AG09319 (cell line): ENCODE results near the gene CFHR4.
"Not testable (repeated sequence)": the region's sequence is repeated elsewhere in the genome, so short reads cannot be mapped to it uniquely, and the experiment has no call there.

Experiments
- DNase-seq: peaks from one replicate; pipeline ENCODE4 v3.0.0-alpha.2; 2010; ENCODE audit warnings: low read depth; ENCODE audit errors: extremely low read depth
- TF ChIP-seq, protein P1 (sequence below): IDR thresholded peaks from 2 replicates; pipeline ENCODE4 v1.5.1; 2011; ENCODE audit warnings: low read depth, mild to moderate bottlenecking, inconsistent platforms, low read length, moderate library complexity

CFHR4 gene

GRCh38 chr1:196897158-196897828 lies 9.4 kb downstream of the CFHR4 start:
- TF ChIP-seq, protein P1, sequence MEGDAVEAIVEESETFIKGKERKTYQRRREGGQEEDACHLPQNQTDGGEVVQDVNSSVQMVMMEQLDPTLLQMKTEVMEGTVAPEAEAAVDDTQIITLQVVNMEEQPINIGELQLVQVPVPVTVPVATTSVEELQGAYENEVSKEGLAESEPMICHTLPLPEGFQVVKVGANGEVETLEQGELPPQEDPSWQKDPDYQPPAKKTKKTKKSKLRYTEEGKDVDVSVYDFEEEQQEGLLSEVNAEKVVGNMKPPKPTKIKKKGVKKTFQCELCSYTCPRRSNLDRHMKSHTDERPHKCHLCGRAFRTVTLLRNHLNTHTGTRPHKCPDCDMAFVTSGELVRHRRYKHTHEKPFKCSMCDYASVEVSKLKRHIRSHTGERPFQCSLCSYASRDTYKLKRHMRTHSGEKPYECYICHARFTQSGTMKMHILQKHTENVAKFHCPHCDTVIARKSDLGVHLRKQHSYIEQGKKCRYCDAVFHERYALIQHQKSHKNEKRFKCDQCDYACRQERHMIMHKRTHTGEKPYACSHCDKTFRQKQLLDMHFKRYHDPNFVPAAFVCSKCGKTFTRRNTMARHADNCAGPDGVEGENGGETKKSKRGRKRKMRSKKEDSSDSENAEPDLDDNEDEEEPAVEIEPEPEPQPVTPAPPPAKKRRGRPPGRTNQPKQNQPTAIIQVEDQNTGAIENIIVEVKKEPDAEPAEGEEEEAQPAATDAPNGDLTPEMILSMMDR = no peak; the same call in none of the 2 replicates
- DNase-seq = no peak

DNA sequence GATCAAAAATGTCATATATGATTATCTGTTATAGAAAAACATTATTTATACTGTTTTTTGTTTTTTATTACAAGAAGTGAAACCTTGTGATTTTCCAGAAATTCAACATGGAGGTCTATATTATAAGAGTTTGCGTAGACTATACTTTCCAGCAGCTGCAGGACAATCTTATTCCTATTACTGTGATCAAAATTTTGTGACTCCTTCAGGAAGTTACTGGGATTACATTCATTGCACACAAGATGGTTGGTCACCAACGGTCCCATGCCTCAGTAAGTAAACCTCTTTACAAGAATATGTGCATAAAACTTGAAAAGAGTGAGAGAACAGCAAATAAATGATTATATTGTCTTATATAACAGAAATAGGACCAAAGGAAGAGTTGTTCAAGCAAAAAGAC lies 14.5 kb downstream of the CFHR4 start:
- TF ChIP-seq, protein P1 = no peak
- no peak for DNase-seq

DNA sequence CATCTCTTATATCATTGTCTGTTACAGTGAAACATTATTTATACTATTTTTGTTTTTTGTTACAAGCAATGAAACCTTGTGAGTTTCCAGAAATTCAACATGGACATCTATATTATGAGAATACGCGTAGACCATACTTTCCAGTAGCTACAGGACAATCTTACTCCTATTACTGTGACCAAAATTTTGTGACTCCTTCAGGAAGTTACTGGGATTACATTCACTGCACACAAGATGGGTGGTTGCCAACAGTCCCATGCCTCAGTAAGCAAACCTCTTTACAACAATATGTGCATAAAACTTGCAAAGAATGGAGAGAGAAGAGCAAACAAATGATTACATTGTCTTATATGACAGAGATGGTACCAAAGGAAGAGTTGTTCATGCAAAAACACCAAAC lies 22.4 kb downstream of the CFHR4 start:
- DNase-seq = no peak
- TF ChIP-seq, protein P1 = no peak

DNA sequence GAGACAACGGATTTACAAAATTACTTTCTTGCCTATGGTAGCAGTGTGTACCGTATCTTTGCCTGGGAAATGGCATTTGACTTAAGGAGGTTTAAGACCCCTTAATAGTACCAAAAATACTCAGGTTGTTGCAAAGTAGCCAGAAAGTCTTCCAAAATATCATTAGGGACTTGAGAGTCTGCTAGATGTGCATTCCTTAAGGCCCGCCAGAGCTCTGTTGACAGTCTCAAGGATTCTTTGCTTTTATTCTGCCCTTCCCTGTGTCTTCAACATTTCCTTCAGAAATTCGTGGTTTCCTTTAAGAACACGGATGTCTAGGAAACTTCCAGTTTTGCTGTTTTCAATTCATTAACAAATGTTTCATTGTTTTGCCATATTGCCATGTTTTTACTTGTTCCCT lies 24.4 kb downstream of the CFHR4 start:
- not testable (repeated sequence) for DNase-seq

- DNase-seq = not testable (repeated sequence)
Measured at GRCh38 chr1:196926839-196927238, 39.0 kb downstream of the CFHR4 start.

DNA sequence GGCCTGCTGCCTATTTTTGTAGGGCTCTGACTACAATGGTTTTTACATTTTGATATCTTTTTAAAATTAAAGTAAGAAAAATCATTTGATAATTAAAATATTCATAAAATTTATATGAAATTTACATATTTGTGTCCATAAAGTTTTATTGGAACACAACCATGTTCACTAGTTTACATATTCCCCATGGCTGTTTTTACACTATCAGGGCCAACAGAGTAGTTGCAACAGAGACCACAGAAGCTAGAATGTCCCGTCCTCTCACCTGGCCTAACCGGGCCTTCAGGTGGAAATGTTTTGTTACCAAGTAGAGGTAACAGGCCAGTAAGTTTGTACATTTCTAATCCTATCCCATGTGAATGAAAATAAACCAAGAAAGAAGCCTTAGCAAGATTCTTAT lies 45.0 kb downstream of the CFHR4 start:
- DNase-seq = not testable (repeated sequence)

DNA sequence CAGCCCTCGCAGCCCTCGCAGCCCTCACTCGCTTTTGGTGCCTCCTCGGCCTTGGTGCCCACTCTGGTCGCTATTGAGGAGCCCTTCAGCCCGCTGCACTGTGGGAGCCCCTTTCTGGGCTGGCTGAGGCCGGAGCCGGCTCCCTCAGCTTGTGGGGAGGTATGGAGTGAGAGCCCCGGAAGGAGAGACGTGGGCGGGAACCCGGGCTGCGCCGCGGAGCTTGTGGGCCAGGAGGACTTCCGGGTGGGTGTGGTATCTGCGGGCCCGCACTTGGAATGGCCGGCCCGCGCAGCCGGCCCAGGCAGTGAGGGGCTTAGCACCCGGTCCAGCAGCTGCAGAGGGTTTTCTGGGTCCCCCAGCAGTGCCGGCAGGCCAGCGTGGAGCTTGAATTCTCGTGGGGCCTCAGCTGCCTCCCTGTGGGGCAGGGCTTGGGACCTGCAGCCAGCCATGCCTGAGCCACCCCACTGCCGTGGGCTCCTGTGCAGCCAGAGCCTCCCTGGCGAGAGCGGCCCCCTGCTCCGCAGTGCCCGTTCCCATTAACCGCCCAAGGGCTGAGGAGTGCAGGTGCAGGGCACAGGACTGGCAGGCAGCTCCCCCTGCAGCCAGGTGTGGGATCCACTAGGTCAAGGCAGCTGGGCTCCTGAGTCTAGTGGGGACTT lies 45.8 kb downstream of the CFHR4 start:
- TF ChIP-seq, protein P1 = no peak
- no peak for DNase-seq

DNA sequence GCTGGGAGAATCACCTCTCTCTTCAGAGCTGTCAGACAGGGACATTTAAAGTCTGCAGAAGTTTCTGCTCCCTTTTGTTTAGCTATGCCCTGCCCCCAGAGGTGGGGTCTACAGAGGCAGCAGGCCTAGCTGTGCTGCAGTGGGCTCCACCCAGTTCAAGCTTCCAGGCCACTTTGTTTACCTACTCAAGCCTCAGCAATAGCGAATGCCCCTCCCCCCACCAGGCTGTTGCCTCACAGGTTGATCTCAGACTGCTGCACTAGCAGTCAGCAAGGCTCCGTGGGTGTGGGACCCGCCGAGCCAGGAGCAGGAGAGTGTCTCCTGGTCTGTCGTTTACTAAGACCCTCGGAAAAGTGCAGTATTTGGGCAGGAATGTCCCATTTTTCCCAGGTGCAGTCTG lies 53.6 kb downstream of the CFHR4 start:
- not testable (repeated sequence) for DNase-seq

DNA sequence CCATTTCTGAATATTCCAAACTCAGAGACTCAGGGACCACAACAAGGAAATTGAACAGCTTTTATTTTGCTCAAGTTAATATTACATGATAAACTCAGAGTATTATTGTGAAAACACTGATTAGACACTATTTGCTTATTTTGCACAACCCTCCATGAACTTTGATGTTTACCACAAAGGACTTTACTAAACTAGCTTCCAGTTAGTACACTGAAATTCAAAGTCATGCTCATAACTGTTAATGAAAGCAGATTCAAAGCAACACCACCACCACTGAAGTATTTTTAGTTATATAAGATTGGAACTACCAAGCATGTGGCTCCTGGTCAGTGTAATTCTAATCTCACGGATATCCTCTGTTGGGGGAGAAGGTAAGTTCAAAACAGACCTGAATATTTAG lies 55.7 kb downstream of the CFHR4 start, which contains the start of gene CFHR2:
Gene CFHR2 (plus strand): TSS at position 171 of the 400 bp plus-strand sequence. CDS start 143 bp downstream, at position 314.
- not testable (repeated sequence) for DNase-seq

DNA sequence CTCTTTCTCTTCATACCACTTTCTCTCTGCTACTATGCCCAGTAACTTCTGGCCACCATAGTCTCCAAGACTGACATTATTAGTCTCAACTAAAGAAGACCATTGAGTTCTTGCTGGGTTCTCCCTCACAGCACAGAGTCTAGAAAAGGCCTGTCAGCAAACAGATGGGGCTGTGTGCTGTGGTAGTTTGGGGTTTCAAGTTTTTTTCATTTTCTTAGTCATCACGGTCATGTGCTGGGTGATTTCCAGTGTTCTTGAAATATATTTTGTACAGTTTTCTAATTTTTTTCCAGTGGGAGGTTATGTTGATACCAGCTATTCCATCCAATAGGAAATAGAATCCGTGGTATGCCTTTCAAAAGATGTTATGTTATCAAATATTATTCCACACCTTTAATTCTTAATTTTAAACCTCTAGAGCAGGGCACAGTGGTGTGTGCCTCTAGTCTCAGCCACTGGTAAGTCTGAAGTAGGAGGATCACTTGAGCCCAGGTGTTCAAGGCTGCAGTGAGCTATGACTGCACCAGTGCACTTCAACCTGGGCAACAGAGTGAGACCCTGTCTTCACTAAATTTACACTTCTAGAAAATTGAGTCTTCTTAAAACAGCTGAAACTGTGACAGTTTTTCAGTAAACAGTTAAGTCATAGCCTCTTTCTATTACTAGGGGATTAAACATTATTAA lies 64.0 kb downstream of the CFHR4 start:
- TF ChIP-seq, protein P1 = no peak
- DNase-seq = no peak
